ENCODE data around the gene TTLL4.

Gene TTLL4

DNA sequence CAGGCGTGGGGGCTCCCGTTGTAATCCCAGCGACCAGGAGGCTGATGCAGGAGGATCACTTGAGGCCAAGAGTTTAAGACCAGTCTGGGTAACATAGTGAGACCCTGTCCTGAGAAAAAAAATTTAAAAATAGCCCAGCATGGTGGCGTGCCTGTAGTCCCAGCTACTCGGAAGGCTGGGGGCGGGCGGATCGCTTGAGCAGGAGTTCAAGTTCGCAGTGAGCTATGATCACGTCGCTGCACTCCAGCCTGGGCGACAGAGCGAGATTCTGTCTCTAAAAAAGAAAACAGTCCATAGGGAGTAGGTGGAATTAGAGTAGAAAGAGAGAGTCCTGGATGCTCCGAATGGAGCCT, 325 bp upstream of the TTLL4 start:
- H3K27ac ChIP-seq = no peak overlapping the region
- DNase-seq (ENCODE audit: low read depth, low spot score) = no peak

DNA sequence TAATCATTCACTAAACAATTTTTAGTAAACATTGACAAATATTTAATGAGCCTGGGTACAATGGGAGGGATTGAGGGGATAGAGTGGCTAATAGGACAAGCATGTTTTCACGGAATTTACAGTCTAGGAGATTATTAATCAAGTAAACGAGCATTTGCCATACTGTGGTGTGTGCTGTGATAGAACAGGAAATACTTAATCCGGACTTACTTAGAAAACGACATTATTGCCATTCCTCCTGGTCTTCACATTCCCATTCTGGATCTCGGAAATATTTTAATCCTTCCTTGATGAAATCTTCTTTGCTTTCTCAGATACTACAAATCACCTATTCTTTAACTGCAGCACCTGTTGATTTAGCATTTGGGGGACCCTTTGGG, 905 bp downstream of the TTLL4 start:
- no peak for DNase-seq (ENCODE audit: low read depth, low spot score)

DNA sequence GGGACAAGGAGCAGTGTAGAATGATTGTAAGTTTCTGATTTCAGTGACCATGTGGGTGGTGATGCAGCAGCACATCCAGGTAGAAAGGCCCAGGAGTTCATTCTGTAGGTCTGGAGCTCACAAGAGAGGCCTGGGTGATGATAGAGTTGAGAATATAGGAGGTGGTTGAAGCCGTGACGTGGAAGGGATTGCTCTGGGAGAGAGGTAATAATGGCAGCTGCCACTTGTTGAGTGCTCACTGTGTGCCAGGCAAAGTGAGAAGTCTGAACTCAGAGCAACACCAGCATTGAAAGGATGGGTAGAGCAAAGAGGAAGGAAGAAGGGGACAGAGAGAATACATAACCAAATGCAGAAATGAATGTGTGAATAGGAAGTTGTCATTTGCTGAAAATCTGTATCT, 3.3 kb downstream of the TTLL4 start:
- no peak overlapping the region for H3K27ac ChIP-seq
- no peak for DNase-seq (ENCODE audit: low read depth, low spot score)

More for the DNA sequence above, 905 bp downstream of the TTLL4 start:
- H3K27ac ChIP-seq = peak overlapping the region; percentile 77

DNA sequence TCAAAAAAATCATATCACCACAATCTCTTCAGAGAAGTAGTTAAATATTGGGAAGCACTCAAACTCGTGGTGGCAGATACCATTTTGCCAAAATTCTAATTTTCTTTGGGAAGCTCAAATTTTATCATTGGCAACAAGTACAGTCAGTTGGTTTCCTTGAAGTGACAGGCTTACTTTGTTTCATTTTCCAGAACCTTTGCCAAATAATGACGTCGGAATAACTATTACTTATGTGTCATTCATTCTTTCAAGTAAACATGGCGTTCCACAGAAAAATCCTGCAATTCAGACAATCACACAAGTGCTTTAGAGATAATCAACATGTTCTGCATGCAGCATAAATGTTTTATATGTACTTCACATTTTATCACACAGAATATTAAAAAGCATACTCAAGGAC, 5.4 kb downstream of the TTLL4 start:
- peak overlapping the region; percentile 50 for H3K27ac ChIP-seq
- no peak for DNase-seq (ENCODE audit: low read depth, low spot score)

DNA sequence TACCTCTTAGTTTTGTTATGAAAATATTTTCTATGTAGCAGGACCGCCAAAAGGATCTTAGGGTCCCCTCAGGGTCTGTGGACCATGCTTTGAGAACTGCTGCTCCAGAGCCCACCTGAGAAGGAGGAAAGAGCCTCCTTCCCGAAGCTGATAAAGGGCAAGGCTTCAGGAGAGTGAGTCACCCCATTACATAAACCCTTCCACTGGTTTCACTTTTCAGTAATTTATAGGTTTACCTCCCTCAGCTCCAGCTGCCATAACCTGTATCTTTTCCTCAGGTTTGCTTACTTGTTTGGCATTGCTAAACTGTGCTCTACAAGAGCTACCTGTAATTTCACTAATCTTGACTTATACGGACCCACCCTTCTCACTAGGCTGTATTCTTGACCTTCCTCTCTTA, 6.6 kb downstream of the TTLL4 start:
- DNase-seq (ENCODE audit: low read depth, low spot score) = peak; percentile 37
- H3K27ac ChIP-seq = peak overlapping the region; percentile 26

DNA sequence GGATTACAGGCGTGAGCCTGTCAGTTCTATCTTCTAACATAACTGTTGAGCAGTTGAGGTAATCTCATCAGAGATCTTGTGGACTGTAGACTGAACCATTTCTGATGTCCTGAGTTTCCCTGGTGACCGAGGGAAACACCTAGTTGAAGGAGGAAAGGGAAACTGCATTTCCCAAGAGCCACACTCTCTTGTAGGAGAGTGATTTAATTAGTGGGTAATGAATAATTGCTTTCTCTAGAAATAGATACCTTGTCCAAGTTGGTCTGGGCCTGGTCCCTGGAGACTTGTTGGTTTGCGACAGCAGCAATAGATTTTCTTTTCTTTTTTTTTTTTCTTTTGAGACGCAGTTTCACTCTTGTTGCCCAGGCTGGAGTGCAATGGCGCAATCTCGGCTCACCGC, 7.4 kb downstream of the TTLL4 start:
- no peak overlapping the region for H3K27ac ChIP-seq
- DNase-seq (ENCODE audit: low read depth, low spot score) = no peak

DNA sequence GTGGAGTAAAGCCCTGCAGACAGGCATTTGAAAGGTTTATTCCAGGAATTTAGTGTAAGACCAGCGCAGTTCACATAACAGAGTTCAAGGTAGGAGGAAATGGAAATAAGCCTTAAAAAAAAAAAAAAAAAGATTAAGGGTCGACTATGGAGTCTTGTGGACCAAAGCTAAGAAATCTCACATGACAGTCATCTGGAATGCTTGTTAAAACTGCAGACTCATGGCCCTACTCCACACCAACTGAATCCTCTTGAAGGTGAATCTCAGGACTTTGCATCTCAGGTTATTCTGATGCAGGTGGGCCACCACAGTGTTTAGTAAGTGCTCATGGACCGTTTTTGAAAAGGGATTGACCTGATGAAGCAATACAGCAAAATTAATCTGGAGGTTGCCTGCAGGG, 8.8 kb downstream of the TTLL4 start:
- no peak for DNase-seq (ENCODE audit: low read depth, low spot score)

DNA sequence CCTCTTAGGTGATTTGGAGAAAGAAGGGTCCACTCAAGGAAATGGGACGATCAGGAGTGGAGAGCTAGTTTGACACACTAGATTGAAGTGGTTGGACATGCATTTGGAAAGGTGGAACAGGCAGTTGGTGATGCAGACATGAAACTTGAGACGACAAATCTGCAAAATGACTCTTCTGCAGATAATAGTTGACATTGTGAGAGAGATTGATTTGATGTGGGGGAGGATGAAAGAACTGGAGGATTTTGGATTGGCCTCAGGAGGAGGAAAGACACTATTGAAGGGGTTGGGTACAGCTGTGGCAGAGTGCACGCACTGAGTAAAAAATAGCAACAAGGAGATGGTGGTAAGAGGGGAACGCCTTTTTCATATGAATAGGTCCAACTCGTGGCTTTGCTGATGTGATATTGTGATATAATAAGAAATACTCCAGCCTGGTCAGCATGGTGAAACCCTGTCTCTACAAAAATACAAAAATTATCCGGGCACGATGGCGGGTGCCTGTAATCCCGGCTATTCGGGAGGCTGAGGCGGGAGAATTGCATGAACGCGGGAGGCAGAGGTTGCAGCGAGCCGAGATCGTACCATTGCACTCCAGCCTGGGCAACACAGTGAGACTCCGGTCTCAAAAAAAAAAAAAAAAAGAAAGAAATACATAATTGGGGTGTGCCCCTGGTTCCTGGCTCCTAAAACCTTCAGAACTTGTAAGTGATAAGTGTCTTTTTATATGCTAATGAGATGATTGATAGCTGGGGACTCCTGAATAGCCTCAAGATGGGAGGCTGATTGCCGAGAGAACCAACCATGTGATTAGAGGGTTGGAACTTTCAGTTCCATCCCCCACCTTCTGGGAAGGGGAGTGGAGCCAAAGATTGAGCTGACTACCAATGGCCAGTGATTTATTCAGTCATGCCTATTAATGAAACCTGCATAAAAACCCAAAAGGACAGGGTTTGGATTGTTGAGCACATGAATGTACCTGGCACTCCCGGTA, 9.7 kb downstream of the TTLL4 start:
- no peak overlapping the region for H3K27ac ChIP-seq
- no peak for DNase-seq (ENCODE audit: low read depth, low spot score)

More for the DNA sequence above, 8.8 kb downstream of the TTLL4 start:
- H3K27ac ChIP-seq = no peak overlapping the region

DNA sequence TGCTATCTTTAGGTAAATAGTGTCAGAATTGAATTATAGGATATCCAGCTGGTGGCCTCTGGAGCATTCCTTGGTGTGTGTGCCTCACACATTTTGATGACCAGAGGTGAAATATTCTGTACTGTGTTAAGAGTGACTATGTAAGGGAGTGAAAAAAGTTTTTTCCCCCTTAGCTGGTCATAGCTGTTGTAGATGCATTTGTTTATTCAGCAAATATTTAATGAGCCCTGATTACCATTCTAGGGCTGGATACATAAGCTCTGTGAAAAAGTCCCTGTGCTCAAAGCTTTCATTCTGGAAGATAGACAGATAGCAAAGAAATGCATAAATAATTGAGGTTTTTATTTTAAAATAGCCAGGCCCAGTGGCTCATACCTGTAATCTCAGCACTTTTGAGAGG, 10.9 kb downstream of the TTLL4 start:
- DNase-seq (ENCODE audit: low read depth, low spot score) = no peak

DNA sequence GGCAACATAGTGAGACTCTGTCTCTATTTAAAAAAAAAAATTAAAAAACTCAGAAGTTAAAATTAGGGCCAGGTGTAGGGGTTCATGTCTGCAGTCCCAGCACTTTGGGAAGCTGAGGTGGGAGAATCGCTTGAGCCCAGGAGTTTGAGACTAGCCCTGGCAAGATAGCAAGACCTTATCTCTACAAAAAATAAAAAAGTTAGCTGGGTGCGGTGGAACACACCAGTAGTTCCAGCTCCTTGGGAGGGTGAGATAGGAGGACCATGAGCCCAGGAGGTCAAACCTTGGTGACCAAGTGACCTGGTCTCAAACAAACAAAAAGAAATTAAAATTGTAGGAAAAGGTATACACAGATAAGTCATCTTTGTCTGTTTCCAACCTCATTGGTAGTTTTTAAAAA, 11.3 kb downstream of the TTLL4 start:
- no peak overlapping the region for H3K27ac ChIP-seq
- no peak for DNase-seq (ENCODE audit: low read depth, low spot score)

More for the DNA sequence above, 10.9 kb downstream of the TTLL4 start:
- no peak overlapping the region for H3K27ac ChIP-seq

DNA sequence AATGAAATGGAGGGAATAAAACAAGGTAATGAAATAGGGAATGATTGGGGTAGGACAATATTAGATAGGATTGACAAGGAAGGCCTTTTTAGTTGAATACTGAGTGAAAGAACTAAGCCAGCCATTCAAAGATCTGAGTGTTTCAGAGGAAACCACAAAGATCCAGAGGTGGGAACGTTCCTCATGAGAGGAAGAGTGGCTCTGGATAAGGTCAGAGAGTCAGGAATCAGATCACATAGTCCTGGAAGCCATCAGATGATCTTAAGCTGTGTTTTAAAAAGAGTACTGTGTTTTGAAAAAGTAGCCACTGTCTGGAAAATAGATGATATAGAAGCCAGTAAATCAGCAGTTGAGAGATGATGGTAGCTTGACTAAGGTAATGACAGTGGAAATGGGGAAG, 11.8 kb downstream of the TTLL4 start:
- DNase-seq (ENCODE audit: low read depth, low spot score) = no peak
- H3K27ac ChIP-seq = no peak overlapping the region

DNA sequence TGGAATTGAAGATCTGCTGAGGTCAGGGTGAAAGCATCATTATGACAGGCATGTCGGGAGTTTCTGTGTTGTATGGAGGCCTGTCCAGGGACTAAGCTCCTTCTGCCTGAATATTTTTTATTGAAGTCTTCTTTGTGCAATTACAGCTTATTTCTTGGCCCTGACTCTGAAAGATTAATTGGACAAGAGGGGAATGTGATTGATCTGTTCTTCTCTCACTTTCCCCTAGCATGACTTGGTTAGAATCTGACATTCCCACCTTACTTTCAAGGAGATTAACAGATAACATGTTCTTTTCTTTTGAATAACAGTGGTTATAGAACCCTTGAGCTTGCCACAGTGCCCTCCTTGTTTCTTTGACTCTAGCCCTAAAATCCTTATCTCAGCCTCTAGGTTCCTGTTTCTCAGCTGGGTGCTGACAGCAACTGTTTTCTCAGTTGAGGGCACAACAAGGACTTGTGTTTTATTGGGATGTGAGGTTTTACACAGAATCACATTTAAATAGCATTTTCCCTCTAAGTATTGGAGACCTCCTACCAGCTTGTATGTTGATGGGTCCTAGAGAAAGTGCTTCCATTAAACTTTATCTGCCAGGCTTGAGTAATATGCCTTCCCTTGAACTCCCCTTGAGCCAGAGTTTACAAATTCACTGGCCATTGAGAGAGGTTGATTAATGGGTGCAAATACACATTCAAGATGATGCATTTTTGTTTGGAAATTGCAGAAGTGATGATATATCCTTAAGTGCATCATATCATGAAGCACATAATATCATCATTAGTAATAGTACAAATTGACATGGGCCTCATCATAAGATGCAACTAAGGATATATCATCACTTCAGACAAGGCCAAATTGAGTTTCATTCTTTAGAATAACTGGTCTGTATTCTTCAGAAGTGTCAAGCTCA, 12.5 kb downstream of the TTLL4 start:
- H3K27ac ChIP-seq = peak overlapping the region; percentile 28
- DNase-seq (ENCODE audit: low read depth, low spot score) = no peak

DNA sequence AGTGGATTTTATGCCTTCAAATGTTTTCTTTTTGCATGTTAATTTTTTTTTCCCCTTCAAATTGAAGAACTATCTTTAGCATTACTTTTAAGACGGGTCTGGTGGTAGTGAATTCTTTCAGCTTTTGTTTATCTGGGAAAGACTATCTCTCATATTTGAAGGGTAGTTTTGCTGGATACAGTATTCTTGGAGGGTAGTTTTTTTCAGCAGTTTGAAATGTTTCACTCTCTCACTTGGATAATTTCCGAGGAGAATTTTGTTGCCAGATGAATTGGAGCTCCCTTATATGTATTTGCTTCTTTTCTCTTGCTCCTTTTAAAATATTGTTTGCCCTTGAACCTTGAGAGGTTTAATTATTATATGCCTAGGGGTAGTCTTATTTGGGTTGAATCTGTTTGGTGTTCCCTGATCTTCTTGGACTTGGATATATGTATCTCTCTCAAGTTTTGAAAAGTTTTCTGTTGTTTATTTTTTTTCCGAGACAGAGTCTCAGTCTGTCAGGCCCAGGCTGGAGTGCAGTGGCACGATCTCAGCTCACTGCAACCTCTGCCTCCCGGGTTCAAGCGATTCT, 15.5 kb downstream of the TTLL4 start:
- no peak for DNase-seq (ENCODE audit: low read depth, low spot score)
- H3K27ac ChIP-seq = no peak overlapping the region

DNA sequence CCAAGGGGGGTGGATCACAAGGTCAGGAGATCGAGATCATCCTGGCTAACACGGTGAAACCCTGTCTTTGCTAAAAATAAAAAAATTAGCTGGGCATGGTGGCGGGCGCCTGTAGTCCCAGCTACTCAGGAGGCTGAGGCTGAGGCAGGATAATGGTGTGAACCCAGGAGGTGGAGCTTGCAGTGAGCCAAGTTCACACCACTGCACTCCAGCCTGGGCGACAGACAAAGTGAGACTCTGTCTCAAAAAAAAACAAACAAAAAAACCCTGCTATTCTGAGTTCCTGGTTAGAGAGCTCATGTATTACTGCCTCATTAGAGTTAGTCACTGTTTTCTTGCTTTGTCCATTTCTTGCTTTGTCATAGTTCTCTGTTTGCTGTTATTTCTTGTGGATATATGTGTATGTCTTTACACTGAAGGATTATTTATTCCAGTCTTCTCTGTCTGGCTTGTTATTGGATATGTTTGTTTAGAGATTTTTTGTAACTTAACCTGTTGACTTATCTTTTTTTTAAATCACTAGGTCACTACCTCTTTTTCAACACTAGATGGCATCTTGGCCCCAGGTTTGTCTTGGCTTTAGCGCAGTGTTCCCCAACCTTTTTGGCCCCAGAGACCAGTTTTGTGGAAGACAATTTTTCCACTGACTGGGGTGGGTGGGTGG, 17.0 kb downstream of the TTLL4 start:
- no peak for DNase-seq (ENCODE audit: low read depth, low spot score)
- H3K27ac ChIP-seq = no peak overlapping the region

DNA sequence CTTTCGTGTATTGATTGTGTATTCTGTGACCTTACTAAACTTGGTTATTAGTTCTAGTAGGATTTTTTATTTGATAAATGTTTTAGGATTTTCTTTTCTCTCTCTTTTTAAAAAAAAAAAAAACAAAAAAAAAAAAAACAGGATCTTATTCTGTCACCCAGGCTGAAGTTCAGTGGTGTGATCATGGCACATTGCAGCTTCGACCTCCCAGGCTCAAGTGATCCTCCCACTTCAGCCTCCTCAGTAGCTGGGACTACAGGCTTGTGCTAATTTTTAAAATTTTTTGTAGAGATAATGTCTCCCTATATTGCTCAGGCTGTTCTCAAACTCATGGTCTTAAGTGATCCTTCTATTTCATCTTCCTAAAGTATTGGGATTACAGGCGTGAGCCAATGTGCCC, 19.0 kb downstream of the TTLL4 start:
- no peak overlapping the region for H3K27ac ChIP-seq
- DNase-seq (ENCODE audit: low read depth, low spot score) = no peak

DNA sequence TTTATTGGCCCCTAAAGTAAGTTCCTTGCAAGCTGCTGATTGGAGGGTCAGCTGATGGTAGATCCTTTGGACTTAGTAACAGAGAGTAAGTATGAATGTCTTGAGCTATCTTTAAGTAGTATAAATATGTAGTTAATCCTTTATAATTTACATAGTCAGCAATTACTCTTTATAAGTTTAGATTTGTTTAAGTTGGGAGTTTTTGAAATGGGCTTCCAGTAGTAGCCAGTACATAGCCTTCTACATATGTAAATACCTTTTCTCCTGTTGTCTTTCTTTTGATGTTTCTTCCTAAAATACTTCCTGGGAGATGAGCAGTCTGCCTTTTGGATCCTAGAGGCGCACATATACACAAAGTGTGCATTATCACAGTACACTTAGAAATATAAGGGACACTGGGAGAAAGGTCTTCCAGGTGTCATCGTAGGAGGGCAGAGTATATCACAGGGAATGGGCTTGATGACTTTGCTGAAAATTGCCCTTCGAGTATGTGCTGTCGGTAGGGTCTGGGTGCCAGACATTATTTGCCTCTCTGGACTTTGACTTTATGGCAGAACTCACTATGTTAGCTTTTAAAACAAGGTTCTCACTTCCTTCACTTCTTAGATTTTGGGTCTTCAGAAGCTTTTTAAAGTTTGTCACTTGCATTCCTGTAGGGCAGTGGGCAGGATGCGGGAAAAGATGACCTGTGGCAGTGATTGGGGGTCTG, 21.6 kb downstream of the TTLL4 start:
- no peak for DNase-seq (ENCODE audit: low read depth, low spot score)
- H3K27ac ChIP-seq = peak overlapping the region; percentile 88

DNA sequence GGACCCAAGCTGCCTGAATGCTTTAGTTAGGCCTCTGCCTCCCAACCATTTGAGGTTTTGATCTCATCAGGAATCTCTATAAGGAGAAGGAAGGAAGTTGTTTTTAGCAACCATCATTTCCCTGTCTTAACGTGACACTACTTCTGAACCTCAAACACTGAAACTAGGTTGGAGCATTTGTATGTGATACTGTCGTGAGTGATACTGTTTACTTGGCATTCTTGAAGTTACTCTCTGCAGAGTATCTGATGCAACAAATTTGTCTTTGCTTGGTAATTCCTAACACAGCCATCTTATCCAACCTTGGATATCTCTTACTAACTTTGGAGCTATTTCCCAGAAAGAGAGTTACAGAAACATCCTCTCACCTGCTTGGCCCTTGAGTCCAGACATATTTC, 22.1 kb downstream of the TTLL4 start:
- H3K27ac ChIP-seq = peak overlapping the region; percentile 88
- DNase-seq (ENCODE audit: low read depth, low spot score) = peak; percentile 41

DNA sequence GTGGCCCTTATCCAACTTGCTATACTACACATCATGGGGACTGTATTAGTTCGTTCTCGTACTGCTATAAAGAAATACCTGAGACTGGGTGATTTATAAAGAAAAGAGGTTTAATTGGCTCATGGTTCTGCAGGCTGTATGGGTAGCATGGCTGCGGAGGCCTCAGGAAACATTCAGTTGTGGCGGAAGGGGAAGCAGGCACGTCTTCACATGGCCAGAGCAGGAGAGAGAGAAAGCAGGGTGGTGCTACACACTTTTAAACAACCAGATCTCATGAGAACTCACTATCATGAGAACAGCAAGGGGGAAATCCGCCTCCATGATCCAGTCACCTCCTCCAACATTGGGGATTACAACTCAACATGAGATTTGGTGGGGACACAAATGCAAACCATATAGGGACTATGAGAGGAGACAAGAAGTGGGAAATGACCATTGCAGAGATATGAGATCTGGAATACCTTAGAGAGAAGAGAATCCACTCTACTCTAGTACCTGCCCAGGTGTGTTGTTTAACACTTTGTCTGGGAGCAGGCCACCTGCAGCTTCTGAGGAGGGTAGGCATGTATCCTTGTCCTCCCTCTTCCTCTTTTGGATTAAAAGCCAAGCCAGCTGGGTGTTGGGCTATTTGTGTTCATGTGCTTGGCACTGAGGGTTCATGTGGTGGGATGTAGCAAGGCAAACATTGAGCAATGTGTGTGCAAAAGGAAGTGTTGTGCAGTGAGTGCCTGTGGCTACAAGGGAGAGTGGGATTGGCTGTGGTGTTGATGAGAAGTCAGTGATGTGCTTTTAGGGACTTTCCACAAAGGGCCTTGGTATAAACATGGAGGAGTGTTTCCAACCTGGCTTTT, 22.8 kb downstream of the TTLL4 start:
- peak overlapping the region; percentile 88 for H3K27ac ChIP-seq
- peak; percentile 76 for DNase-seq (ENCODE audit: low read depth, low spot score)
